GM20431 (cell line): Measurements from ENCODE around the gene CDH5.

Source experiments
- in situ Hi-C: fragments of 300-500 bp; cut with MseI, MboI; formaldehyde crosslinking; loops from one replicate; pipeline ENCODE4 v1.15.0; 2020; ENCODE audit warnings: low sequenced_read_pairs; ENCODE audit not compliant: unreplicated experiment

CDH5 gene

GRCh38 chr16:66406534-66407221 lies 40.2 kb downstream of the CDH5 start:
- in situ Hi-C loops: loop anchor here (10.0 to 25.0 kb wide), 4 partner anchors 68 to 456 kb away; partner anchors contain the start of gene CMTM2

- in situ Hi-C loops: loop anchor here (10.0 to 25.0 kb wide), 4 partner anchors 66 to 454 kb away; partner anchors contain the start of gene CMTM2
Observed at GRCh38 chr16:66408163-66409048, 41.9 kb downstream of the CDH5 start.

- in situ Hi-C loops: loop anchor here (10.0 to 25.0 kb wide), 4 partner anchors 66 to 453 kb away; partner anchors contain the start of gene CMTM2
Observed at GRCh38 chr16:66409156-66409555, 42.7 kb downstream of the CDH5 start.

GRCh38 chr16:66412182-66412581 lies 45.7 kb downstream of the CDH5 start:
- in situ Hi-C loops: loop anchor here (25.0 kb wide), 3 partner anchors 175 to 450 kb away; partner anchors contain the start of gene CMTM2

GRCh38 chr16:66414891-66415290 lies 48.4 kb downstream of the CDH5 start:
- in situ Hi-C loops: loop anchor here (25.0 kb wide), 3 partner anchors 172 to 447 kb away; partner anchors contain the start of gene CMTM2

GRCh38 chr16:66416136-66416535 lies 49.6 kb downstream of the CDH5 start:
- in situ Hi-C loops: loop anchor here (25.0 kb wide), 3 partner anchors 171 to 446 kb away; partner anchors contain the start of gene CMTM2

GRCh38 chr16:66416939-66417700 lies 50.6 kb downstream of the CDH5 start:
- in situ Hi-C loops: loop anchor here (25.0 kb wide), 3 partner anchors 170 to 445 kb away; partner anchors contain the start of gene CMTM2

GRCh38 chr16:66418165-66418962 lies 51.9 kb downstream of the CDH5 start:
- in situ Hi-C loops: loop anchor here (25.0 kb wide), 3 partner anchors 169 to 444 kb away; partner anchors contain the start of gene CMTM2

GRCh38 chr16:66419527-66419926 lies 53.0 kb downstream of the CDH5 start:
- in situ Hi-C loops: loop anchor here (25.0 kb wide), 3 partner anchors 168 to 443 kb away; partner anchors contain the start of gene CMTM2

GRCh38 chr16:66420396-66420795 lies 53.9 kb downstream of the CDH5 start:
- in situ Hi-C loops: loop anchor here (25.0 kb wide), 3 partner anchors 167 to 442 kb away; partner anchors contain the start of gene CMTM2

GRCh38 chr16:66421891-66422290 lies 55.4 kb downstream of the CDH5 start:
- in situ Hi-C loops: loop anchor here (25.0 kb wide), 3 partner anchors 165 to 440 kb away; partner anchors contain the start of gene CMTM2

- in situ Hi-C loops: loop anchor here (25.0 kb wide), 3 partner anchors 165 to 440 kb away; partner anchors contain the start of gene CMTM2
Observed at GRCh38 chr16:66422366-66422765, 55.9 kb downstream of the CDH5 start.

- in situ Hi-C loops: loop anchor here (25.0 kb wide), 3 partner anchors 164 to 439 kb away; partner anchors contain the start of gene CMTM2
Observed at GRCh38 chr16:66423177-66423576, 56.7 kb downstream of the CDH5 start.

- in situ Hi-C loops: no loop called here
Observed at GRCh38 chr16:66425651-66426050, 59.2 kb downstream of the CDH5 start.

GRCh38 chr16:66426112-66427035 lies 59.9 kb downstream of the CDH5 start:
- in situ Hi-C loops: no loop called here

GRCh38 chr16:66427036-66427860 lies 60.8 kb downstream of the CDH5 start, which contains the start of gene BEAN1:
BEAN1 (plus strand) TSS chr16:66427295; CDS start chr16:66437677, 10,382 bp downstream.
- in situ Hi-C loops: no loop called here
